Neural cell (in vitro differentiated cells): ENCODE results near the gene GPC3. TPM values are rescaled to one million over a fixed set of nuclear protein-coding genes. Genes with fewer than 3 reads are reported as not detected.

Experiments used
- H2AFZ ChIP-seq: fragments of 200-600, 300-800 bp; sonication (generic), shearing (Covaris generic); 2 replicates; pipeline ENCODE4 v1.6.0; 2014; ENCODE audit warnings: low read depth, mild to moderate bottlenecking, antibody characterized with exemption, low read length, moderate library complexity
- H3F3A ChIP-seq: fragments of 200-600 bp; shearing (Covaris generic); 2 replicates; pipeline ENCODE4 v1.6.1; 2016; ENCODE audit warnings: mild to moderate bottlenecking, moderate library complexity, mixed read lengths, antibody characterized with exemption, low read length; ENCODE audit not compliant: insufficient read depth, poor library complexity, severe bottlenecking
- H3K27ac ChIP-seq: fragments of 200-600, 300-800 bp; sonication (generic), shearing (Covaris generic); 2 replicates; pipeline ENCODE4 v1.5.1; 2014; ENCODE audit warnings: mild to moderate bottlenecking, low read length, moderate library complexity
- H3K27me3 ChIP-seq: fragments of 300-800, 200-600 bp; sonication (generic), shearing (Covaris generic); 2 replicates; pipeline ENCODE4 v1.6.0; 2014; ENCODE audit warnings: mild to moderate bottlenecking, low read depth, low read length, moderate library complexity; ENCODE audit not compliant: insufficient read depth
- H3K36me3 ChIP-seq: fragments of 300-800, 200-600 bp; sonication (generic), shearing (Covaris generic); 2 replicates; pipeline ENCODE4 v1.5.1; 2014; ENCODE audit warnings: mild to moderate bottlenecking, antibody characterized with exemption, low read length, moderate library complexity; ENCODE audit not compliant: insufficient read depth
- H3K4me2 ChIP-seq: fragments of 300-800, 200-600 bp; sonication (generic), shearing (Covaris generic); 2 replicates; pipeline ENCODE4 v1.6.0; 2014; ENCODE audit warnings: mild to moderate bottlenecking, low read length
- H3K4me3 ChIP-seq: fragments of 300-800, 200-600 bp; sonication (generic), shearing (Covaris generic); 2 replicates; pipeline ENCODE4 v1.5.1; 2014; ENCODE audit warnings: mild to moderate bottlenecking, low read length, moderate library complexity
- H3K79me2 ChIP-seq: fragments of 200-600 bp; shearing (Covaris generic); replicated peaks from 2 replicates; pipeline ENCODE4 v1.6.0; 2014; ENCODE audit warnings: mild to moderate bottlenecking, low read length, moderate library complexity; ENCODE audit not compliant: insufficient read depth
- H3K9ac ChIP-seq: fragments of 300-800, 200-600 bp; sonication (generic), shearing (Covaris generic); 2 replicates; pipeline ENCODE4 v1.6.1; 2016; ENCODE audit warnings: mild to moderate bottlenecking, low read length, mixed read lengths
- H3K9me2 ChIP-seq: fragments of 200-600 bp; shearing (Covaris generic); 2 replicates; pipeline ENCODE4 v1.6.1; 2016; ENCODE audit warnings: mild to moderate bottlenecking, low read length, mixed read lengths; ENCODE audit not compliant: insufficient read depth
- H3K9me3 ChIP-seq: fragments of 200-600, 300-800 bp; sonication (generic), shearing (Covaris generic); 2 replicates; pipeline ENCODE4 v1.6.1; 2016; ENCODE audit warnings: mild to moderate bottlenecking, mixed run types, low read length, moderate library complexity, mixed read lengths
- H4K20me1 ChIP-seq: fragments of 200-600 bp; shearing (Covaris generic); 2 replicates; pipeline ENCODE4 v1.6.1; 2016; ENCODE audit warnings: mild to moderate bottlenecking, mixed run types; ENCODE audit not compliant: insufficient read depth
- CTCF ChIP-seq: fragments of 450-650 bp; IDR thresholded peaks from 2 replicates; pipeline ENCODE4 v1.5.1; 2014; ENCODE audit warnings: antibody characterized with exemption, mild to moderate bottlenecking, moderate library complexity; ENCODE audit not compliant: poor library complexity, severe bottlenecking
- EP300 ChIP-seq: fragments of 450-650 bp; conservative IDR thresholded peaks from 2 replicates; pipeline ENCODE4 v1.6.1; 2014; ENCODE audit warnings: antibody characterized with exemption, mild to moderate bottlenecking, moderate library complexity; ENCODE audit not compliant: poor library complexity, severe bottlenecking
- EZH2 ChIP-seq: fragments of 200-600, 300-800 bp; shearing (Covaris generic), sonication (generic); IDR thresholded peaks from 2 replicates; pipeline ENCODE4 v1.6.1; 2014; ENCODE audit warnings: antibody characterized with exemption, low read length, borderline replicate concordance, mild to moderate bottlenecking; ENCODE audit not compliant: insufficient read depth, poor library complexity, severe bottlenecking
- MXI1 ChIP-seq: fragments of 450-650 bp; conservative IDR thresholded peaks from 2 replicates; pipeline ENCODE4 v1.6.1; 2014; ENCODE audit warnings: antibody characterized with exemption, mild to moderate bottlenecking; ENCODE audit not compliant: poor library complexity, severe bottlenecking
- POLR2AphosphoS5 ChIP-seq: IDR thresholded peaks from 2 replicates; pipeline ENCODE4 v1.6.1; 2012
- RAD21 ChIP-seq: fragments of 450-650 bp; conservative IDR thresholded peaks from 2 replicates; pipeline ENCODE4 v1.6.1; 2014; ENCODE audit warnings: antibody characterized with exemption, mild to moderate bottlenecking, moderate library complexity
- REST ChIP-seq: IDR thresholded peaks from 2 replicates; pipeline ENCODE4 v1.6.1; 2012; ENCODE audit warnings: borderline replicate concordance
- SMC3 ChIP-seq: fragments of 450-650 bp; conservative IDR thresholded peaks from 2 replicates; pipeline ENCODE4 v1.6.1; 2014; ENCODE audit warnings: antibody characterized with exemption, mild to moderate bottlenecking, moderate library complexity; ENCODE audit not compliant: poor library complexity
- TAF1 ChIP-seq: IDR thresholded peaks from 2 replicates; pipeline ENCODE4 v1.6.1; 2012; ENCODE audit warnings: low read depth
- polyA plus RNA-seq: library from polyadenylated mRNA; depleted of rRNA; stranded (reverse); fragments of >200 nt; gene quantifications from 2 replicates; pipeline ENCODE4 v1.2.3, GENCODE V29; 2014

The GPC3 gene
- polyA plus RNA-seq, 1 donor from 2014 or later, result 2.1 TPM

GRCh38 chrX:133995759-133996158, 10.4 kb upstream of the GPC3 start:
- Histone ChIP-seq H3K27ac (no peak overlapping the region), H3K4me3 (no peak overlapping the region), H4K20me1 (no peaks in the 10 kb centered on the region), H3K79me2 (no peaks in the 10 kb centered on the region), H3K27me3 (no peaks in the 10 kb centered on the region), H3K9me2 (no peaks in the 10 kb centered on the region), H3K9ac (no peak overlapping the region), H3K9me3 (no peaks in the 10 kb centered on the region), H3F3A (no peaks in the 10 kb centered on the region), H3K4me2 (no peak overlapping the region), H3K36me3 (no peaks in the 10 kb centered on the region), H2AFZ (no peak overlapping the region)
- TF ChIP-seq REST, result no peak
- TF ChIP-seq TAF1, result no peak
- TF ChIP-seq POLR2AphosphoS5, result no peak
- TF ChIP-seq EP300, result no peak
- TF ChIP-seq CTCF, result no peak
- TF ChIP-seq SMC3, result no peak
- TF ChIP-seq RAD21, result no peak
- TF ChIP-seq EZH2, result no peak
- no peak for TF ChIP-seq MXI1

GRCh38 chrX:133994576-133994975, 9.2 kb upstream of the GPC3 start:
- Histone ChIP-seq H3K79me2 (no peaks in the 10 kb centered on the region), H3K4me3 (no peak overlapping the region), H2AFZ (no peak overlapping the region), H3K4me2 (no peak overlapping the region), H3F3A (no peaks in the 10 kb centered on the region), H3K9me3 (no peaks in the 10 kb centered on the region), H3K9me2 (no peaks in the 10 kb centered on the region), H4K20me1 (no peaks in the 10 kb centered on the region), H3K36me3 (no peaks in the 10 kb centered on the region), H3K9ac (no peak overlapping the region), H3K27me3 (no peaks in the 10 kb centered on the region), H3K27ac (no peak overlapping the region)
- TF ChIP-seq CTCF, result no peak
- TF ChIP-seq EZH2, result no peak
- no peak for TF ChIP-seq MXI1
- no peak for TF ChIP-seq EP300
- no peak for TF ChIP-seq SMC3
- TF ChIP-seq TAF1, result no peak
- no peak for TF ChIP-seq POLR2AphosphoS5
- TF ChIP-seq REST, result no peak
- TF ChIP-seq RAD21, result no peak
